SK-N-SH treated with all-trans-retinoic acid at 6 μM for 48 hours (cell line): ENCODE measurements around the gene ARID1A.

Experiments used
- ATAC-seq: fragments of 200-7000 bp; cut with Tn5 transposase; 3 replicates; pipeline ENCODE4 v1.9.1; 2020; ENCODE audit warnings: mild to moderate bottlenecking, moderate library complexity
- ARNTL ChIP-seq: fragments of 450-650 bp; formaldehyde crosslinking; IDR thresholded peaks from 2 replicates; pipeline ENCODE4 v1.5.0; 2020; ENCODE audit warnings: low read depth, mild to moderate bottlenecking, moderate library complexity, borderline replicate concordance
- BACH2 ChIP-seq: fragments of 250-450 bp; sonication (Bioruptor Pico); IDR thresholded peaks from 2 replicates; pipeline ENCODE4 v1.9.0; 2021; ENCODE audit warnings: mild to moderate bottlenecking, borderline replicate concordance
- CREB5 ChIP-seq: fragments of 250-450 bp; sonication (Bioruptor Pico); IDR thresholded peaks from 2 replicates; pipeline ENCODE4 v1.5.1; 2020; ENCODE audit warnings: low read depth, mild to moderate bottlenecking, moderate library complexity
- CSDC2 ChIP-seq: fragments of 250-450 bp; sonication (Bioruptor Pico); IDR thresholded peaks from 2 replicates; pipeline ENCODE4 v1.5.0; 2020; ENCODE audit warnings: mild to moderate bottlenecking, moderate library complexity
- CSRNP3 ChIP-seq: fragments of 250-450 bp; sonication (Bioruptor Pico); IDR thresholded peaks from 2 replicates; pipeline ENCODE4 v1.5.1; 2021; ENCODE audit warnings: mild to moderate bottlenecking, moderate library complexity
- ESRRG ChIP-seq: fragments of 250-450 bp; sonication (Bioruptor Pico); IDR thresholded peaks from 2 replicates; pipeline ENCODE4 v1.6.1; 2021; ENCODE audit warnings: mild to moderate bottlenecking
- GLIS3 ChIP-seq: fragments of 250-450 bp; sonication (Bioruptor Pico); IDR thresholded peaks from 2 replicates; pipeline ENCODE4 v1.5.0; 2020; ENCODE audit warnings: mild to moderate bottlenecking, moderate library complexity
- ISL1 ChIP-seq: fragments of 250-450 bp; sonication (Bioruptor Pico); IDR thresholded peaks from 2 replicates; pipeline ENCODE4 v2.1.2; 2022; ENCODE audit warnings: mild to moderate bottlenecking, moderate library complexity
- OSR1 ChIP-seq: fragments of 250-450 bp; sonication (Bioruptor Pico); IDR thresholded peaks from 2 replicates; pipeline ENCODE4 v1.8.0; 2022; ENCODE audit warnings: moderate library complexity, mild to moderate bottlenecking, inconsistent platforms
- PATZ1 ChIP-seq: fragments of 250-450 bp; sonication (Bioruptor Pico); IDR thresholded peaks from 2 replicates; pipeline ENCODE4 v1.8.0; 2020; ENCODE audit warnings: mild to moderate bottlenecking, moderate library complexity, borderline replicate concordance
- PPARA ChIP-seq: fragments of 250-450 bp; sonication (Bioruptor Pico); IDR thresholded peaks from 2 replicates; pipeline ENCODE4 v1.5.0; 2020; ENCODE audit warnings: mild to moderate bottlenecking, borderline replicate concordance
- RARB ChIP-seq: fragments of 250-450 bp; sonication (Bioruptor Pico); IDR thresholded peaks from 2 replicates; pipeline ENCODE4 v1.8.0; 2021; ENCODE audit warnings: mild to moderate bottlenecking, moderate library complexity
- TCF4 ChIP-seq: fragments of 250-450 bp; sonication (Bioruptor Pico); IDR thresholded peaks from 2 replicates; pipeline ENCODE4 v1.8.0; 2021; ENCODE audit warnings: mild to moderate bottlenecking, moderate library complexity, borderline replicate concordance
- TOX ChIP-seq: fragments of 250-450 bp; sonication (Bioruptor Pico); IDR thresholded peaks from 2 replicates; pipeline ENCODE4 v1.8.0; 2021; ENCODE audit warnings: mild to moderate bottlenecking, moderate library complexity, borderline replicate concordance
- ZC3H10 ChIP-seq: fragments of 250-450 bp; sonication (Bioruptor Pico); IDR thresholded peaks from 2 replicates; pipeline ENCODE4 v1.5.1; 2021; ENCODE audit warnings: mild to moderate bottlenecking, moderate library complexity
- ZFP3 ChIP-seq: fragments of 250-450 bp; sonication (Bioruptor Pico); IDR thresholded peaks from 2 replicates; pipeline ENCODE4 v1.5.0; 2020; ENCODE audit warnings: mild to moderate bottlenecking, moderate library complexity
- ZFP30 ChIP-seq: fragments of 450-650 bp; formaldehyde crosslinking; IDR thresholded peaks from 2 replicates; pipeline ENCODE4 v1.5.0; 2022; ENCODE audit warnings: mild to moderate bottlenecking, moderate library complexity
- ZNF565 ChIP-seq: fragments of 450-650 bp; formaldehyde crosslinking; conservative IDR thresholded peaks from 2 replicates; pipeline ENCODE4 v1.5.0; 2020; ENCODE audit warnings: low read depth, mild to moderate bottlenecking, moderate library complexity
- ZNF8 ChIP-seq: fragments of 450-650 bp; formaldehyde crosslinking; IDR thresholded peaks from 2 replicates; pipeline ENCODE4 v1.5.0; 2020; ENCODE audit warnings: mild to moderate bottlenecking, moderate library complexity
- TF ChIP-seq, protein P1 (sequence below): fragments of 250-450 bp; sonication (Bioruptor Pico); IDR thresholded peaks from 2 replicates; pipeline ENCODE4 v1.5.0; 2020; ENCODE audit warnings: mild to moderate bottlenecking, moderate library complexity

The ARID1A gene

GRCh38 chr1:26748351-26748750, 52.5 kb downstream of the ARID1A start:
- TF ChIP-seq ISL1 (CRISPR knock-in tag) (no peak), GLIS3 (CRISPR knock-in tag) (no peak), ARNTL (CRISPR knock-in tag) (no peak), RARB (CRISPR knock-in tag) (no peak), TOX (CRISPR knock-in tag) (no peak), TCF4 (CRISPR knock-in tag) (no peak)
- ATAC-seq = no peak

GRCh38 chr1:26749458-26749857, 53.6 kb downstream of the ARID1A start:
- ATAC-seq = no peak
- TF ChIP-seq CSRNP3 (CRISPR knock-in tag) = no peak
- TF ChIP-seq TCF4 (CRISPR knock-in tag) = no peak
- TF ChIP-seq ZNF8 (CRISPR knock-in tag) = no peak
- no peak for TF ChIP-seq ZFP3
- no peak for TF ChIP-seq TOX (CRISPR knock-in tag)

DNA sequence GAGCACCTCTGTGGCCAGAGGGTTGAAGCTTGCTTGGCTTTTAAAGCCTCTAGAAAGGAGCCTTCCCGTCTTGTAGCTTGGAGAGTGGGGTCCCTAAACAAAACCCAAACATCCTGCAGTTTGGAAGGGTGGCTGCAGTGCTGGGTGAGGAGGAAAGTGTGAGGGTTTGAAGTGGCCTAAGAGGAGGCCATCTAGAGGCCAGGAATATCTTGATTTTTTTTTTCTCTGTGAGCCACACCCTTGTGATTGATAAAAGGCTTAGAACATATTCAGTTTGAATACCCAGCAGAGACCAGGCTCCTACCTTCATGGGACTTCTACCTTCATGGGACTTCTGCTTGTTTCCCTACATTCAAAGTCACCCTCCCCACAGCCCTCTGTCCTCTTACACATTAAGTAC, 54.6 kb downstream of the ARID1A start:
- no peak for TF ChIP-seq CSDC2 (CRISPR knock-in tag)
- ATAC-seq = no peak; the same call in 2 of the 3 replicates

- TF ChIP-seq TCF4 (CRISPR knock-in tag) (no peak), CREB5 (CRISPR knock-in tag) (no peak), ZFP30 (CRISPR knock-in tag) (no peak), ESRRG (CRISPR knock-in tag) (no peak), OSR1 (CRISPR knock-in tag) (no peak), TOX (CRISPR knock-in tag) (no peak), GLIS3 (CRISPR knock-in tag) (no peak), BACH2 (CRISPR knock-in tag) (no peak), ZFP3 (no peak), ARNTL (CRISPR knock-in tag) (no peak), ZNF565 (CRISPR knock-in tag) (no peak), RARB (CRISPR knock-in tag) (no peak), PPARA (no peak), ZC3H10 (CRISPR knock-in tag) (no peak), CSDC2 (CRISPR knock-in tag) (no peak), PATZ1 (CRISPR knock-in tag) (no peak), CSRNP3 (CRISPR knock-in tag) (no peak)
- TF ChIP-seq, protein P1, sequence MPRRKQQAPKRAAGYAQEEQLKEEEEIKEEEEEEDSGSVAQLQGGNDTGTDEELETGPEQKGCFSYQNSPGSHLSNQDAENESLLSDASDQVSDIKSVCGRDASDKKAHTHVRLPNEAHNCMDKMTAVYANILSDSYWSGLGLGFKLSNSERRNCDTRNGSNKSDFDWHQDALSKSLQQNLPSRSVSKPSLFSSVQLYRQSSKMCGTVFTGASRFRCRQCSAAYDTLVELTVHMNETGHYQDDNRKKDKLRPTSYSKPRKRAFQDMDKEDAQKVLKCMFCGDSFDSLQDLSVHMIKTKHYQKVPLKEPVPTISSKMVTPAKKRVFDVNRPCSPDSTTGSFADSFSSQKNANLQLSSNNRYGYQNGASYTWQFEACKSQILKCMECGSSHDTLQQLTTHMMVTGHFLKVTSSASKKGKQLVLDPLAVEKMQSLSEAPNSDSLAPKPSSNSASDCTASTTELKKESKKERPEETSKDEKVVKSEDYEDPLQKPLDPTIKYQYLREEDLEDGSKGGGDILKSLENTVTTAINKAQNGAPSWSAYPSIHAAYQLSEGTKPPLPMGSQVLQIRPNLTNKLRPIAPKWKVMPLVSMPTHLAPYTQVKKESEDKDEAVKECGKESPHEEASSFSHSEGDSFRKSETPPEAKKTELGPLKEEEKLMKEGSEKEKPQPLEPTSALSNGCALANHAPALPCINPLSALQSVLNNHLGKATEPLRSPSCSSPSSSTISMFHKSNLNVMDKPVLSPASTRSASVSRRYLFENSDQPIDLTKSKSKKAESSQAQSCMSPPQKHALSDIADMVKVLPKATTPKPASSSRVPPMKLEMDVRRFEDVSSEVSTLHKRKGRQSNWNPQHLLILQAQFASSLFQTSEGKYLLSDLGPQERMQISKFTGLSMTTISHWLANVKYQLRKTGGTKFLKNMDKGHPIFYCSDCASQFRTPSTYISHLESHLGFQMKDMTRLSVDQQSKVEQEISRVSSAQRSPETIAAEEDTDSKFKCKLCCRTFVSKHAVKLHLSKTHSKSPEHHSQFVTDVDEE = no peak
- TF ChIP-seq, all 23 proteins: peak for 0
- no peak for ATAC-seq
Measured at GRCh38 chr1:26752519-26752918, 56.7 kb downstream of the ARID1A start.
